GM12891 (cell line): ENCODE measurements around the gene IP6K1.

Source experiments
- POLR2A ChIP-seq: IDR thresholded peaks from 2 replicates; pipeline ENCODE4 v1.6.1; 2011; ENCODE audit warnings: low read depth, low read length, control low read depth
- POLR2AphosphoS5 ChIP-seq: IDR thresholded peaks from 2 replicates; pipeline ENCODE4 v1.6.1; 2011; ENCODE audit warnings: low read depth, low read length, control low read depth
- POU2F2 ChIP-seq: IDR thresholded peaks from 2 replicates; pipeline ENCODE4 v1.6.1; 2011; ENCODE audit warnings: low read depth, mild to moderate bottlenecking, control low read depth, low read length, moderate library complexity

DNA sequence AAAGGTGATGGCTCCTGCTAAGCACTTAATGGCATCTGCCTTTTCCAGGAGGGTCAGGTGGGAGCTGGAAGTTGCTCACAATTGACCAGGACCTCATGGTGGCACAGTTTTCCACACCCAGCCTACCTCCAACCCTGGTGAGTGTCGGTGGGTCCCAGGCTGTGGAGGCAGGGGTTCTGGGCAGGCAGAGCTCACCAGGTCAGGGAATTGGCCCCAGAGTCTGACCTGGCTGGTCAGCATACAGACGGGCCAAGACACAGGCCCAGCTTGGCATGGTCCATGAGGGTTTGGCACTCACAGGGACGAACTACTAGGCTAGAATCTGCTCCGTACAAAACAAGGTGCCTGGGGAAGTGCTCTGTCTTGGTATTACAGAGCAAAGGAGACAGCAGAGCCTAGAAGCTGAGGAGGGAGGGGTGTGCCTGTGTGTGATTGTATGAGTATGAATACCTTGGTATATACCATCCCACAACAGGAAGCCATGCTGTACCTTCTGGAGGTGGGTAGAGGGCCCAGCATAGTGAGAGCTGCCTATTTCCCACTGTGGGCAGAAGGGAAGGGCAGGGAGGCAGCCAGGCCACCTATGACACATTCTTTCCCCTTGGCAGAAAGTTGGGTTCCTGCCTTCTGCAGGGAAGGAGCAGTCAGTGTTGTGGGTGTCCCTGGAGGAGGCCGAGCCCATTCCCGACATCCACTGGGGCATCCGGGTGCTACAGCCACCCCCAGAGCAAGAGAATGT lies 105.7 kb downstream of the IP6K1 start:
- TF ChIP-seq POLR2AphosphoS5 (0 out of 2 replicates have a peak, but pooled peaks have one; percentile 15), POLR2A (no peak), POU2F2 (no peak)
